Hepatocyte (in vitro differentiated cells): ENCODE data around the gene ARHGAP10.

Experiments
- CTCF ChIP-seq: fragments of 200-600 bp; sonication (generic); IDR thresholded peaks from 2 replicates; pipeline ENCODE4 v1.5.1; 2016; ENCODE audit warnings: antibody characterized with exemption, mild to moderate bottlenecking; ENCODE audit not compliant: poor library complexity
- EZH2 ChIP-seq: fragments of 200-600 bp; sonication (generic); IDR thresholded peaks from 2 replicates; pipeline ENCODE4 v1.6.1; 2016; ENCODE audit warnings: antibody characterized with exemption, mild to moderate bottlenecking, borderline replicate concordance
- EZH2phosphoT487 ChIP-seq: fragments of 200-600 bp; sonication (generic); IDR thresholded peaks from one replicate; pipeline ENCODE4 v1.6.1; 2018; ENCODE audit warnings: antibody characterized with exemption, mild to moderate bottlenecking, low read depth, moderate library complexity; ENCODE audit not compliant: unreplicated experiment, severe bottlenecking

GRCh38 chr4:148081745-148082144 lies 349.9 kb downstream of the ARHGAP10 start:
- TF ChIP-seq CTCF (no peak), EZH2 (no peak), EZH2phosphoT487 (no peak)
